DND-41 (cell line): ENCODE measurements around the gene MAMDC2.

Experiments used
- ATAC-seq: fragments of 200-7000 bp; cut with Tn5 transposase; 3 replicates; pipeline ENCODE4 v1.9.1; 2021; ENCODE audit warnings: low read depth; ENCODE audit not compliant: insufficient read depth
- DNase-seq: peaks from one replicate; pipeline ENCODE4 v3.0.0-alpha.2; 2020
- H2AFZ ChIP-seq: 2 replicates; pipeline ENCODE4 v1.6.0; 2012; ENCODE audit warnings: low read depth, low read length
- H3K27ac ChIP-seq: 2 replicates; pipeline ENCODE4 v1.5.1; 2012; ENCODE audit warnings: low read length, inconsistent platforms
- H3K27me3 ChIP-seq: fragments of 200-600 bp; sonication (generic); 2 replicates; pipeline ENCODE4 v1.6.0; 2012; ENCODE audit warnings: low read length, mild to moderate bottlenecking, inconsistent platforms; ENCODE audit not compliant: insufficient read depth, poor library complexity
- H3K36me3 ChIP-seq: 2 replicates; pipeline ENCODE4 v1.5.1; 2012; ENCODE audit warnings: low read length, inconsistent platforms; ENCODE audit not compliant: insufficient read depth
- H3K4me1 ChIP-seq: 2 replicates; pipeline ENCODE4 v1.5.1; 2012; ENCODE audit warnings: mild to moderate bottlenecking, low read length; ENCODE audit not compliant: insufficient read depth
- H3K4me2 ChIP-seq: 2 replicates; pipeline ENCODE4 v1.6.0; 2012; ENCODE audit warnings: mild to moderate bottlenecking, moderate library complexity, low read length, inconsistent platforms; ENCODE audit not compliant: insufficient read depth
- H3K4me3 ChIP-seq, 2 experiments: fragments of 200-600 bp in 1 of 2; shearing (Covaris generic) in 1 of 2; 2 replicates each; pipeline ENCODE4 v1.5.1; 2012 to 2016; ENCODE audit warnings: inconsistent platforms in 2 of 2, low read length in 2 of 2, mild to moderate bottlenecking in 2 of 2, low read depth in 1 of 2, moderate library complexity in 1 of 2
- H3K79me2 ChIP-seq: 2 replicates; pipeline ENCODE4 v1.6.0; 2012; ENCODE audit warnings: low read length, inconsistent platforms; ENCODE audit not compliant: insufficient read depth
- H3K9ac ChIP-seq: 2 replicates; pipeline ENCODE4 v1.6.0; 2012; ENCODE audit warnings: low read depth, mild to moderate bottlenecking, inconsistent platforms, low read length, moderate library complexity
- H3K9me3 ChIP-seq: 2 replicates; pipeline ENCODE4 v1.5.1; 2012; ENCODE audit warnings: low read length, moderate library complexity, mild to moderate bottlenecking, inconsistent platforms; ENCODE audit not compliant: insufficient read depth, severe bottlenecking
- H4K20me1 ChIP-seq: 2 replicates; pipeline ENCODE4 v1.6.0; 2012; ENCODE audit warnings: low read length; ENCODE audit not compliant: insufficient read depth
- CTCF ChIP-seq: IDR thresholded peaks from 2 replicates; pipeline ENCODE4 v1.5.1; 2012; ENCODE audit warnings: borderline replicate concordance, low read length, moderate library complexity, mild to moderate bottlenecking; ENCODE audit not compliant: poor library complexity, severe bottlenecking; ENCODE audit errors: extremely low read depth
- EZH2 ChIP-seq: IDR thresholded peaks from 3 replicates; pipeline ENCODE4 v1.6.1; 2012; ENCODE audit warnings: borderline replicate concordance, low read depth, mild to moderate bottlenecking, moderate library complexity, low read length, inconsistent platforms; ENCODE audit not compliant: severe bottlenecking

MAMDC2 gene

GRCh38 chr9:70081120-70081495 lies 37.5 kb downstream of the MAMDC2 start:
- no peaks in the 10 kb centered on the region for H3K9me3 ChIP-seq
- no peak overlapping the region for H3K27ac ChIP-seq
- H3K36me3 ChIP-seq, result no peaks in the 10 kb centered on the region
- no peak overlapping the region for H3K9ac ChIP-seq
- no peaks in the 10 kb centered on the region for H3K79me2 ChIP-seq
- DNase-seq, result no peak
- no peak overlapping the region for H2AFZ ChIP-seq
- no peaks in the 10 kb centered on the region for H3K27me3 ChIP-seq
- no peak overlapping the region for H3K4me2 ChIP-seq
- no peak overlapping the region for H3K4me3 ChIP-seq
- no peak for ATAC-seq
- no peaks in the 10 kb centered on the region for H4K20me1 ChIP-seq
- TF ChIP-seq EZH2, result no peak
- TF ChIP-seq CTCF, result no peak
- H3K4me1 ChIP-seq, result no peaks in the 10 kb centered on the region

GRCh38 chr9:70083429-70083828 lies 39.8 kb downstream of the MAMDC2 start:
- Histone ChIP-seq H3K27me3 (no peaks in the 10 kb centered on the region), H3K9ac (no peak overlapping the region), H3K4me1 (no peaks in the 10 kb centered on the region), H3K4me3 (no peak overlapping the region), H2AFZ (no peak overlapping the region), H3K4me2 (no peak overlapping the region), H4K20me1 (no peaks in the 10 kb centered on the region), H3K36me3 (no peaks in the 10 kb centered on the region), H3K79me2 (no peaks in the 10 kb centered on the region), H3K9me3 (no peaks in the 10 kb centered on the region), H3K27ac (no peak overlapping the region)
- DNase-seq, result no peak
- no peak for ATAC-seq
- no peak for TF ChIP-seq EZH2
- no peak for TF ChIP-seq CTCF

GRCh38 chr9:70085241-70085640 lies 41.6 kb downstream of the MAMDC2 start:
- H3K4me2 ChIP-seq, result no peak overlapping the region
- no peaks in the 10 kb centered on the region for H3K79me2 ChIP-seq
- H3K27ac ChIP-seq, result no peak overlapping the region
- no peak for ATAC-seq
- H3K27me3 ChIP-seq, result no peaks in the 10 kb centered on the region
- no peak for DNase-seq
- H4K20me1 ChIP-seq, result no peaks in the 10 kb centered on the region
- H2AFZ ChIP-seq, result no peak overlapping the region
- H3K36me3 ChIP-seq, result no peaks in the 10 kb centered on the region
- H3K4me3 ChIP-seq, result no peak overlapping the region
- no peak overlapping the region for H3K9ac ChIP-seq
- H3K9me3 ChIP-seq, result no peaks in the 10 kb centered on the region
- TF ChIP-seq EZH2 (no peak), CTCF (no peak)
- no peaks in the 10 kb centered on the region for H3K4me1 ChIP-seq

GRCh38 chr9:70091103-70091502 lies 47.5 kb downstream of the MAMDC2 start:
- Histone ChIP-seq H3K9ac (no peak overlapping the region), H2AFZ (no peak overlapping the region), H3K27ac (no peak overlapping the region), H3K36me3 (no peaks in the 10 kb centered on the region), H4K20me1 (no peaks in the 10 kb centered on the region), H3K4me2 (no peak overlapping the region), H3K27me3 (no peaks in the 10 kb centered on the region), H3K4me3 (no peak overlapping the region), H3K9me3 (no peaks in the 10 kb centered on the region), H3K79me2 (no peaks in the 10 kb centered on the region), H3K4me1 (no peaks in the 10 kb centered on the region)
- DNase-seq, result no peak
- ATAC-seq, result no peak
- TF ChIP-seq CTCF (no peak), EZH2 (no peak)
